GM12872 (cell line): ENCODE results near the gene BTBD2.

Experiments
- TF ChIP-seq, protein P1 (sequence below): IDR thresholded peaks from 3 replicates; pipeline ENCODE4 v1.5.1; 2011; ENCODE audit warnings: low read depth, mild to moderate bottlenecking, low read length, moderate library complexity; ENCODE audit not compliant: insufficient read depth

The BTBD2 gene

GRCh38 chr19:1969176-1970002, 46.1 kb downstream of the BTBD2 start:
- TF ChIP-seq, protein P1, sequence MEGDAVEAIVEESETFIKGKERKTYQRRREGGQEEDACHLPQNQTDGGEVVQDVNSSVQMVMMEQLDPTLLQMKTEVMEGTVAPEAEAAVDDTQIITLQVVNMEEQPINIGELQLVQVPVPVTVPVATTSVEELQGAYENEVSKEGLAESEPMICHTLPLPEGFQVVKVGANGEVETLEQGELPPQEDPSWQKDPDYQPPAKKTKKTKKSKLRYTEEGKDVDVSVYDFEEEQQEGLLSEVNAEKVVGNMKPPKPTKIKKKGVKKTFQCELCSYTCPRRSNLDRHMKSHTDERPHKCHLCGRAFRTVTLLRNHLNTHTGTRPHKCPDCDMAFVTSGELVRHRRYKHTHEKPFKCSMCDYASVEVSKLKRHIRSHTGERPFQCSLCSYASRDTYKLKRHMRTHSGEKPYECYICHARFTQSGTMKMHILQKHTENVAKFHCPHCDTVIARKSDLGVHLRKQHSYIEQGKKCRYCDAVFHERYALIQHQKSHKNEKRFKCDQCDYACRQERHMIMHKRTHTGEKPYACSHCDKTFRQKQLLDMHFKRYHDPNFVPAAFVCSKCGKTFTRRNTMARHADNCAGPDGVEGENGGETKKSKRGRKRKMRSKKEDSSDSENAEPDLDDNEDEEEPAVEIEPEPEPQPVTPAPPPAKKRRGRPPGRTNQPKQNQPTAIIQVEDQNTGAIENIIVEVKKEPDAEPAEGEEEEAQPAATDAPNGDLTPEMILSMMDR = no peak

DNA sequence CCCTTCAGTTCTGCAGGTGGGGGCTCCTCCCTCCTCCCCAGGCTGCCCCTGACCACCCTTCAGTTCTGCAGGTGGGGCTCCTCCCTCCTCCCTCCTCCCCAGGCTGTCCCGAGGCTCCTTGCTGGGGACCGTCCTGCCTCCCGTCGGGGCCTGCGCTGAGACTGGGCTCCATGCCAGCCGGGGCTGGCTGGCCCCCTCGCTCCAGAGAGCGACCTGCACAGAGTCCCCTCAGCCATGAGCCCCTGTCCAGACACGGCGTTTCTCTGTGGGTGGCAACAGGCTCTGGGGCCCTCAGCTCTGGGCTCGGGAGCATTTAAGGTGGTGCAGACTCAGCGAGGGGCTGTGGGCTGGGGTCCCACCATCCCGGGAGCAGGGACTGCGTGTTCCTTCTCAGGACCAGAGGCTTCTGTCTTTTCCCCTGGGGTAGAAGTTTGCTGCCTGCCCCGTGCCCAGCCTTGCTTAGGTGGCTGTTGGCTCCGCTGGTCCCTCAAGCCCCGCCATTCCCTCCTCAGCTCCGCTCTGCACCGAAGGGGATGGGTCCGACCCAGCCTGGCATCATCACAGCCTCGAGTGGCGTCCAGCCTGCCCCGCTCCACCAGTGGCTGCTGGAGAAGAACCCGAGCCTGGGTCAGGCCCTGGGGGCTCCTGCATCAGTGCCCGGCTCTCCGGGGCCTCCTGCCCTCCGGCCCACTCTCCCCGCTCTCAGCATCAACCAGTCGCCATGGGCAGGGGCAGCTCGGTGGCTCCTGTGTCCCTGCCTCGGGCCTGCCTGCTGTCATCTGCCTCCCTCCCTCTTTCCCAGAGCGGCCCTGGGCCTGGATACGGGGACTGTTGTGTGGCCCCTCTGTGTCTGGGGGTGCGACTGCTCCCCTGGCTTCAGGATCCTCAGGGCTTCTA, 47.0 kb downstream of the BTBD2 start:
- TF ChIP-seq, protein P1 = no peak

DNA sequence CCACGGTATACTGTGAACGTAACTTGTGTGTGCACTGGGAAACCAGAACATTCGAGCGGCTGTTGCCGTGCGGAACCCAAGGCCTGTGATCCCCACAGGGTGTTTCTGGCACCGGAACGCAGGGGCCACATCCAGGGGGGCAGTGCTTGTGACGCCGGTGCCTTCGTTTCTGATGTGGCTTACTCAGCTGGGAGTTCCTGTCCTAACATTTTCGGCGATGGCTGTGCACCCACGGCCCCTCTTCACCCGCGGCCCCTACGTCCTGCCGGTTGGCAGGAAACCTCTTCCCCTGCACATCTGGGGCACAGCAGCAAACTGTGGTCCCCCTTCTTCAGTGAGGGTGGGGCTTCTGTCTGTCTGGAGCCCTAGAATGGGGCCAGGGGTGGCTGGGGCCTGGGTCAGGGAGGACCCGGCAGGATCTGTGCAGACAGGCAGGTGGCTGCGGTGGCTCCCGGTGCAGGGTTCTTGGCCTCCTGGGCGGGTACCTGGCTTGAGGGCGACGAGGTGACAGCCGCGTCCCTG, 48.4 kb downstream of the BTBD2 start:
- TF ChIP-seq, protein P1 = no peak

GRCh38 chr19:1962674-1963073, 52.8 kb downstream of the BTBD2 start:
- TF ChIP-seq, protein P1 = no peak

GRCh38 chr19:1961000-1961883, 54.3 kb downstream of the BTBD2 start:
- TF ChIP-seq, protein P1 = no peak

DNA sequence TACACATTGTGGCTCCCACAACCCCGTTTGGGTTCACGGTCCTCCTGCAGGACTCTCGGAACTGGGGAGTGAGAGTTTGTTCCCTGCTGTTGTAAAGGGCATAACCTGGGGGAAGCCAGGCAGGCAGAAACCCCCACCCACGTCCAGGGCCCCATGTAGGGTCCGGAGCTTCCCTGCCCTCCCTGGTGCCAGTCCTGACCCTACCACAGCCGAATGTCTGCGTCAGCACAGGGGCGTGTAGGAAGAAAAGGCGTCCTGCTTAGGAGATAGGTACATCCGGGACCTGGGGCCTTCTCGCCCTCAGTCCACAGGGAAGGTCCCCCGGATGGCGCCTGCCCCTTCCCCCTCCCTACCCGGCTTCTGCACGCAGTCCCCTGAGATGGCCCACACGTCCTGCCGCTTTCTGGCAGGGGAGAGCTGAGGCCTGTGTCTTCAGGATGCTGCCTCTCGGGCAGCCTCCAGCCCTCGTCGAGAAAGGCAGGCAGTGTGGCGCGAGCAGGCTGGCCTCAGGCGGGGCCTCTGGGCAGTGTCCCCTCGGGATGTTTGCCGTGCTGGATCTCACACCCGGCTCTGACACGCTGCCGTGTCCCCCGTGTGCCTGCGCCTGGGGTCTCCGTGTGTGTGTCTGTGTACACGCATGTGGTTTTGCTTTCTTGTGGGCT, 55.5 kb downstream of the BTBD2 start:
- TF ChIP-seq, protein P1 = no peak
